Skeletal muscle tissue (tissue), 4 donors: Measurements from ENCODE around the gene B4GALT3. TPM values are rescaled to one million over a fixed set of nuclear protein-coding genes. Genes with fewer than 3 reads are reported as not detected.

Experiments
- H3K27ac ChIP-seq: one replicate; pipeline ENCODE4 v1.7.0; 2013; ENCODE audit warnings: mild to moderate bottlenecking, low read depth, low read length, inconsistent platforms
- H3K27me3 ChIP-seq, 3 donors: one replicate each; pipeline ENCODE4 v1.7.0; 2013; ENCODE audit warnings: low read length in 3 of 3; ENCODE audit not compliant: control insufficient read depth in 3 of 3, insufficient read depth in 3 of 3
- H3K36me3 ChIP-seq, 3 donors: one replicate each; pipeline ENCODE4 v1.7.0; 2013; ENCODE audit warnings: low read length in 3 of 3; ENCODE audit not compliant: control insufficient read depth in 3 of 3, insufficient read depth in 3 of 3
- H3K4me1 ChIP-seq, 3 donors: one replicate each; pipeline ENCODE4 v1.7.0; 2013; ENCODE audit warnings: low read length in 3 of 3, mild to moderate bottlenecking in 3 of 3; ENCODE audit not compliant: control insufficient read depth in 3 of 3, insufficient read depth in 3 of 3
- H3K4me3 ChIP-seq, 3 donors: one replicate each; pipeline ENCODE4 v1.7.0; 2013; ENCODE audit warnings: low read length in 3 of 3
- H3K9ac ChIP-seq, 3 donors: one replicate each; pipeline ENCODE4 v1.7.0; 2013; ENCODE audit warnings: low read length in 3 of 3, mild to moderate bottlenecking in 3 of 3, moderate library complexity in 2 of 3, low read depth in 1 of 3
- H3K9me3 ChIP-seq, 3 donors: one replicate each; pipeline ENCODE4 v1.7.0; 2013; ENCODE audit warnings: low read length in 3 of 3; ENCODE audit not compliant: control insufficient read depth in 3 of 3
- total RNA-seq: library from RNA; depleted of rRNA; stranded (reverse); fragments of >200 nt; gene quantifications from one replicate; pipeline ENCODE4 v1.2.3, GENCODE V29; 2014
- donor health status: Osteomylitis.

B4GALT3 gene
- total RNA-seq, 1 donor from 2014 or later = 11.0 TPM

DNA sequence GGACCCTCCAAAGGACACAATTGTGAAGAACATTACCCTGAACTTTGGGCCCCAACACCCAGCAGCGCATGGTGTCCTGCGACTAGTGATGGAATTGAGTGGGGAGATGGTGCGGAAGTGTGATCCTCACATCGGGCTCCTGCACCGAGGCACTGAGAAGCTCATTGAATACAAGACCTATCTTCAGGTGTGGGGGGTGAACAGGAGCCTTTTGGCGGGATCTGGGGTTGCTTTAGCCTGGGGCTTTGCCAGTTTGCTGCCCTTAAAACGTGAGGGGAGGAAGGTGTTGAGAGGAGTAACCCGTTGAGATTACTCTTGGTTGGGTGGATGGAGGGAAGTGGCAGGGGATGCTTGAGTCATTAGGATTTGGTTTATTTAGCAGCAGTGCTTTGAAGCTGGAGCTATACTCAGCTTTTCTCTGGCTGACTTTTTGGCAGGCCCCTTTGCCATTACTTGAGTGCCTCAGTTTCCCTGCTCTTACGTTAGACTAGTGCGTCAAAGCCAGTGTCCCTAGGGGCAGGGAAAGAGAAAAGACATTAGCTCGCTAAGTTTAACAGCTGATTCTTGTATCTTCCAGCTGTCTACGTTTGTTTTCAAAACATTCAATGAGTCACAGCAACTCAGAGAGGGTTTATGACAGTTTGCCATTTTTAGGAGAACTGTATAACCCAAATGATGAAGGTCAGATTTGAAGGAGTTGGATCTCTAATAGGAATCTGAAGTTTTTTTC is 29.3 kb upstream of the B4GALT3 start:
- Histone ChIP-seq H3K36me3 (peaks cover 41 to 63% (median 49%) of the 10 kb centered on the region in 3 donors), H3K9me3 (no peaks in the 10 kb centered on the region), H3K27me3 (no peaks in the 10 kb centered on the region), H3K4me3 (no peak overlapping the region), H3K27ac (peak overlapping the region; percentile 56), H3K4me1 (peaks cover 18 to 50% (median 32%) of the 10 kb centered on the region in 3 donors), H3K9ac (no peak overlapping the region)

- peak within 1 kb of the TSS; percentile 91 to 99 (median 99) for H3K9ac ChIP-seq
- peaks cover 62 to 83% (median 70%) of the 10 kb centered on the region in 3 donors for H3K4me1 ChIP-seq
- H3K27ac ChIP-seq = peak within 1 kb of the TSS; percentile 99
- no peaks in the 10 kb centered on the region for H3K9me3 ChIP-seq
- no peaks in the 10 kb centered on the region for H3K27me3 ChIP-seq
- H3K4me3 ChIP-seq = peak within 1 kb of the TSS; percentile 97 to 100 (median 99)
- peaks cover 14 to 34% (median 18%) of the 10 kb centered on the region in 3 donors for H3K36me3 ChIP-seq
These were observed 24.8 kb upstream of the B4GALT3 start, which contains the start of gene NDUFS2 for GRCh38 chr1:161201836-161202712. NDUFS2 (plus strand) TSS chr1:161202367; CDS start chr1:161202386, 19 bp downstream.

DNA sequence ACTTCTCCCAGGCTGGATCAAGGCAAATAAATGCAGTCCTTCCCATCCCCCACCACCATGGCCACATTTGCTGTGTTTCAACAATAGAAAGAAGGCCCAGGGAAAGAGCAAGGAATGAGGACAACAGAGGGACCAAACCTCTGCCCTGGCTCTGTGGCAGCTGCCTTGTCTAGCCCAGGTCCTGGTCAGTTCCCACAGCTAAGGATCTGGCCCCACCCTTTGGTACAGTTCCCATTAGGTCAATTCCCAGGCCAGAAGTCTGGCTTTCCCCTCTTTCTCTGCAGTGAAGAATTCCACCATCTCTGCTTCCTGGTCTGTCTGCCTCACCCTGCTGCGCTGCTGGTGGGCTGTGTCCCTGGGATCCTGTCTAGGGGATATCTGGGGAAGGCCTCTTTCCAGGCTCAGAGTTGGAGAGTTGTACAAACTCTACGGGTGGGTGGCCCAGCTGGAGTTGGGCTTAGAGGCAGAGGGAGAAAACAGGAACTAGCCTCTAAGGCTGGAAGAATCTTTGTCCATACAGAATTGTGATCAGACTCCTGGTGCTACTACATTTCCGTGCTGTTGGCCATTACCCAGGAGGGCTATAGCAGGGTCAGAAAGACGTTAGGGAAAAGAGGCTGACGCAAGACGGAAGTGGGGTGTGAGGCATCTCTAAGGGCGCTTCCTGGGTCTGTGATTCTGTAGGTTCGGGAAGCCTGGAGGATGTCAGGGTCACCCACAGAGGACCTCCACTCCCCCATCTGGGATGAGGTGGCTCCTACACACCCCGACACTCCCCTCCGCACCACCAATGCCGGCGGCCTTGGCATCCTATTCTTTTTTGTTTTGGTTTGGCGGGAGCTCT is 23.9 kb upstream of the B4GALT3 start:
- H3K27ac ChIP-seq = peak overlapping the region; percentile 99
- H3K36me3 ChIP-seq = peaks cover 5 to 26% (median 14%) of the 10 kb centered on the region in 3 donors
- peak overlapping the region; percentile 90 to 99 (median 99) for H3K9ac ChIP-seq
- peaks cover 70 to 85% (median 76%) of the 10 kb centered on the region in 3 donors for H3K4me1 ChIP-seq
- peak overlapping the region; percentile 97 to 100 (median 99) for H3K4me3 ChIP-seq
- H3K9me3 ChIP-seq = no peaks in the 10 kb centered on the region
- no peaks in the 10 kb centered on the region for H3K27me3 ChIP-seq

- peak overlapping the region; percentile 97 to 100 (median 99) for H3K4me3 ChIP-seq
- H3K27ac ChIP-seq = peak overlapping the region; percentile 99
- H3K36me3 ChIP-seq = peaks cover 3 to 19% (median 13%) of the 10 kb centered on the region in 3 donors
- no peaks in the 10 kb centered on the region for H3K27me3 ChIP-seq
- H3K9ac ChIP-seq = peak overlapping the region; percentile 90 to 99 (median 99)
- H3K4me1 ChIP-seq = peaks cover 76 to 89% (median 77%) of the 10 kb centered on the region in 3 donors
- no peaks in the 10 kb centered on the region for H3K9me3 ChIP-seq
These were observed 23.2 kb upstream of the B4GALT3 start for GRCh38 chr1:161200421-161200991.

DNA sequence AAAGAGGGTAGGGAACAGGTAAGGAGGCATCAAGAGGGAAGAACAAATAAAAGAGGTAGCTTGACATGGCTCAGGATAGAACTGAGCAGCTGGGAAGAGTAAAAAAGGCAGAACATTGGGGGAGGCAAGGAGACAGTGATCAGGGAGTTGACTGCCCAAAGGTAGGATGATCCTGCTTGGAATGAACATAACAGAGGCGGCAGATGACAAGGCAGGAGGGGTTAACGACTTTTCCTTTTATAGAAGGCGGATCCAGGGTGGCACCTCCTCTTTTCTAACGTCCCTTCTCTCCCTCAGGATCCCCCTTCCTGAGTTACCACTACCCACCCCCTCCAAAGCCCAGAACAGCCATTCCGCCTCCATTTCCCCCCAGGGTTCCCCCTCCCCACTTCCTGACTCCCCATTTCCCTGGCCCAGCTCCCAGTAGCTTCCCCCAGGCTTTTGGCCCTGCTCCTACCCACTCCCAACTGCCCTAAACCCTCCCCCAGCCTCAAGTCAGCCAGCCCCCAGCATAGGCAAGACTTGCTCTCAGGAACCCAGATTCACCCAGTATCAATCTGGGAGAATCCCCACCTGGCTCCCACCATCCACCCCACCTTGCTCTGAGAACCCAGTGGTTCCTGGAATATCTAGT is 22.3 kb upstream of the B4GALT3 start:
- Histone ChIP-seq H3K36me3 (peaks cover 3 to 14% (median 9%) of the 10 kb centered on the region in 3 donors), H3K4me1 (peaks cover 71 to 92% (median 84%) of the 10 kb centered on the region in 3 donors), H3K27me3 (no peaks in the 10 kb centered on the region), H3K4me3 (peak overlapping the region in 1 of 3 donors; percentile 4), H3K9me3 (no peaks in the 10 kb centered on the region), H3K9ac (peak overlapping the region in 2 of 3 donors; percentile 14 to 90), H3K27ac (peak overlapping the region; percentile 99)

- Histone ChIP-seq H3K9me3 (no peaks in the 10 kb centered on the region), H3K27me3 (no peaks in the 10 kb centered on the region), H3K9ac (peak within 1 kb of the TSS; percentile 72 to 90 (median 81)), H3K4me3 (peak within 1 kb of the TSS; percentile 65 to 73 (median 72)), H3K4me1 (peaks cover 72 to 95% (median 82%) of the 10 kb centered on the region in 3 donors), H3K36me3 (peaks cover 0 to 8% (median 2%) of the 10 kb centered on the region in 3 donors), H3K27ac (peak within 1 kb of the TSS; percentile 99)
These were observed 21.7 kb upstream of the B4GALT3 start, which contains the start of gene ADAMTS4 for GRCh38 chr1:161198897-161199431. ADAMTS4 (minus strand) TSS chr1:161199054; CDS start chr1:161198627, 427 bp downstream.

- peak overlapping the region; percentile 72 to 90 (median 81) for H3K9ac ChIP-seq
- peak overlapping the region; percentile 99 for H3K27ac ChIP-seq
- peak overlapping the region; percentile 65 to 73 (median 72) for H3K4me3 ChIP-seq
- H3K36me3 ChIP-seq = peaks cover 0 to 3% (median under 1%) of the 10 kb centered on the region in 3 donors
- H3K27me3 ChIP-seq = no peaks in the 10 kb centered on the region
- no peaks in the 10 kb centered on the region for H3K9me3 ChIP-seq
- peaks cover 72 to 95% (median 83%) of the 10 kb centered on the region in 3 donors for H3K4me1 ChIP-seq
These were observed 21.0 kb upstream of the B4GALT3 start for GRCh38 chr1:161198194-161198896.

- H3K27ac ChIP-seq = peak overlapping the region; percentile 99
- peak overlapping the region; percentile 72 to 90 (median 81) for H3K9ac ChIP-seq
- H3K27me3 ChIP-seq = no peaks in the 10 kb centered on the region
- H3K4me1 ChIP-seq = peaks cover 72 to 95% (median 82%) of the 10 kb centered on the region in 3 donors
- peaks cover 0 to 3% (median 0%) of the 10 kb centered on the region in 3 donors for H3K36me3 ChIP-seq
- no peaks in the 10 kb centered on the region for H3K9me3 ChIP-seq
- peak overlapping the region; percentile 65 to 73 (median 72) for H3K4me3 ChIP-seq
These were observed 20.4 kb upstream of the B4GALT3 start for GRCh38 chr1:161197560-161198193.
